ENCODE measurements around the gene FBXW5. TPM values are rescaled to one million over a fixed set of nuclear protein-coding genes. Genes with fewer than 3 reads are reported as not detected.

The FBXW5 gene
- total and polyA plus RNA-seq, 2 donors (not counting 3 experiments of a cell fraction or from before 2014, with no cell fraction given): 97.3 to 151 TPM

DNA sequence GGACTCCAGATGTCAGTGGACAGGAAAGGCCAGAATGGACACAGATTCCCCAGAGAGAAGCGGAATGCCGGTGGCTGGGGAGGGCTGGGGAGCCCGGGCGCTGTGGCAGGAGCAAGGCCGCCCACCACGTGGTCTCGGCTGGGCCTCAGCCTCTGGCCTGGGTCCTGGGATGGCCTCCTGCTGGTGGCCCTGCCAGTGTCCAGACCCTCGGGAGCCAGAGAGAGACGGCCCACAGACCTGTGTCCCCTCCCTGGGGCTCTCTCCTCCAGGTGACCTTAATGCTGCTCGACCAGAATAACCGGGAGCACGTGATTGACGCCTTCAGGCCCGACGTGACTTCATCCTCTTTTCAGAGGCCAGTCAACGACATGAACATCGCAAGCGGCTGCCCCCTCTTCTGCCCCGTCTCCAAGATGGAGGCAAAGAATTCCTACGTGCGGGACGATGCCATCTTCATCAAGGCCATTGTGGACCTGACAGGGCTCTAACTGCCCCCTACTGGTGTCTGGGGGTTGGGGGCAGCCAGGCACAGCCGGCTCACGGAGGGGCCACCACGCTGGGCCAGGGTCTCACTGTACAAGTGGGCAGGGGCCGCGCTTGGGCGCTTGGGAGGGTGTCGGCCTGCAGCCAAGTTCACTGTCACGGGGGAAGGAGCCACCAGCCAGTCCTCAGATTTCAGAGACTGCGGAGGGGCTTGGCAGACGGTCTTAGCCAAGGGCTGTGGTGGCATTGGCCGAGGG lies 19.0 kb downstream of the FBXW5 start:
- BruUV-seq (replicated peaks): no TSS peak

More for the DNA sequence above, 19.0 kb downstream of the FBXW5 start:
- POLR2A ChIA-PET: no interaction called here
- Histone ChIP-seq H4K20me1 (replicated peaks; ENCODE audit: control insufficient read depth, extremely low read depth, insufficient read depth, low read length) (no peaks in the 10 kb centered on the region), H3K4me1 (ENCODE audit: control insufficient read depth, extremely low read depth, insufficient read depth, low read length) (peaks cover 12% of the 10 kb centered on the region), H2AFZ (ENCODE audit: low read depth, low read length) (no peak overlapping the region), H3K79me2 (ENCODE audit: control insufficient read depth, insufficient read depth, low read length) (no peaks in the 10 kb centered on the region), H3K4me3 (replicated peaks in 1 of 3; ENCODE audit: insufficient read depth in 1 of 3, low read depth in 1 of 3, low read length in 3 of 3) (no peak overlapping the region), H3K9me1 (replicated peaks; ENCODE audit: control insufficient read depth, extremely low read depth, insufficient read depth, low read length) (no peaks in the 10 kb centered on the region), H3K27me3 (ENCODE audit: control insufficient read depth in 2 of 2, insufficient read depth in 2 of 2, low read length in 2 of 2) (no peaks in the 10 kb centered on the region), H3K36me3 (ENCODE audit: control insufficient read depth in 2 of 2, extremely low read depth in 1 of 2, insufficient read depth in 2 of 2, low read length in 2 of 2) (peaks cover 0 to 19% of the 10 kb centered on the region in 2 experiments), H3K9me3 (replicated peaks; ENCODE audit: control insufficient read depth, insufficient read depth, low read length) (no peaks in the 10 kb centered on the region), H3K4me2 (ENCODE audit: insufficient read depth, low read length) (no peak overlapping the region), H3K9ac (replicated peaks; ENCODE audit: extremely low read depth, insufficient read depth, low read length) (no peak overlapping the region), H3K27ac (ENCODE audit: insufficient read depth, low read depth, low read length) (no peak overlapping the region)
- no peak for DNase-seq (ENCODE audit: low read depth, low spot score)
- dilution Hi-C loops (cut with MboI; ENCODE audit: extremely low pct_ligation_motif_present, low sequenced_read_pairs): loop anchor here (25.0 kb wide), 1 partner anchor 113 kb away; the partner anchor contains the start of gene RABL6
- CTCF ChIA-PET: interaction anchor here (1.1 to 1.8 kb wide), 2 partner anchors 13 to 40 kb away, joined by 3 to 6 read pairs; no protein-coding TSS in a partner anchor
- TF ChIP-seq POLR2AphosphoS5 (IDR thresholded peaks at IDR 0.05; ENCODE audit: insufficient read depth, low read depth, low read length) (no peak), EZH2 (IDR thresholded peaks at IDR 0.05; ENCODE audit: borderline replicate concordance, low read depth, low read length, severe bottlenecking) (no peak), JUN (IDR thresholded peaks at IDR 0.05; ENCODE audit: borderline replicate concordance, insufficient read depth, insufficient read length, low read depth) (no peak), FOS (IDR thresholded peaks at IDR 0.05; ENCODE audit: borderline replicate concordance, insufficient read depth, low read length) (no peak)
- TF ChIP-seq, protein P1, sequence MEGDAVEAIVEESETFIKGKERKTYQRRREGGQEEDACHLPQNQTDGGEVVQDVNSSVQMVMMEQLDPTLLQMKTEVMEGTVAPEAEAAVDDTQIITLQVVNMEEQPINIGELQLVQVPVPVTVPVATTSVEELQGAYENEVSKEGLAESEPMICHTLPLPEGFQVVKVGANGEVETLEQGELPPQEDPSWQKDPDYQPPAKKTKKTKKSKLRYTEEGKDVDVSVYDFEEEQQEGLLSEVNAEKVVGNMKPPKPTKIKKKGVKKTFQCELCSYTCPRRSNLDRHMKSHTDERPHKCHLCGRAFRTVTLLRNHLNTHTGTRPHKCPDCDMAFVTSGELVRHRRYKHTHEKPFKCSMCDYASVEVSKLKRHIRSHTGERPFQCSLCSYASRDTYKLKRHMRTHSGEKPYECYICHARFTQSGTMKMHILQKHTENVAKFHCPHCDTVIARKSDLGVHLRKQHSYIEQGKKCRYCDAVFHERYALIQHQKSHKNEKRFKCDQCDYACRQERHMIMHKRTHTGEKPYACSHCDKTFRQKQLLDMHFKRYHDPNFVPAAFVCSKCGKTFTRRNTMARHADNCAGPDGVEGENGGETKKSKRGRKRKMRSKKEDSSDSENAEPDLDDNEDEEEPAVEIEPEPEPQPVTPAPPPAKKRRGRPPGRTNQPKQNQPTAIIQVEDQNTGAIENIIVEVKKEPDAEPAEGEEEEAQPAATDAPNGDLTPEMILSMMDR (IDR thresholded peaks at IDR 0.05; ENCODE audit: extremely low read depth in 1 of 2, insufficient read depth in 1 of 2, low read depth in 1 of 2, low read length in 2 of 2): no peak
- TF ChIP-seq, protein P2, sequence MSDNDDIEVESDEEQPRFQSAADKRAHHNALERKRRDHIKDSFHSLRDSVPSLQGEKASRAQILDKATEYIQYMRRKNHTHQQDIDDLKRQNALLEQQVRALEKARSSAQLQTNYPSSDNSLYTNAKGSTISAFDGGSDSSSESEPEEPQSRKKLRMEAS (IDR thresholded peaks at IDR 0.05; ENCODE audit: insufficient read depth, insufficient read length): no peak
- FAIRE-seq: no peak
- intact Hi-C loops (cut with micrococcal nuclease): no loop called here

Measured in endothelial cell of umbilical vein (primary cell).